ENCODE measurements around the gene PRR19. TPM values are rescaled to one million over a fixed set of nuclear protein-coding genes. Genes with fewer than 3 reads are reported as not detected.

Gene PRR19
- total and polyA plus RNA-seq, 7 donors, result 0.17 to 0.73 (median 0.51) TPM; not detected in 2

GRCh38 chr19:42323852-42324654, 22.1 kb downstream of the PRR19 start:
- no peak for ATAC-seq
- WGBS, 3 donors, result 1 to 3% (median 1%) methylated on average over 49 to 88 of the region's 92 CpGs
- intact Hi-C loops (cut with DNase I), result loop anchor here in 1 of 2 donors (2.0 kb wide), 1 partner anchor 77 kb away; no protein-coding TSS in a partner anchor
- Histone ChIP-seq H3K4me3 (peak overlapping the region; percentile 91), H3K27ac (no peak overlapping the region), H3K36me3 (ENCODE audit: insufficient read depth in 1 of 2, low read depth in 1 of 2) (no peaks in the 10 kb centered on the region), H3K9me3 (no peaks in the 10 kb centered on the region), H3K4me1 (peaks cover 17% of the 10 kb centered on the region), H3K27me3 (ENCODE audit: insufficient read depth in 3 of 3, low read length in 2 of 3) (peaks cover 0 to 22% (median 14%) of the 10 kb centered on the region in 3 donors)
- TF ChIP-seq CTCF (IDR thresholded peaks at IDR 0.05), result no peak
- DNase-seq, result no peak

- Histone ChIP-seq H3K27me3 (ENCODE audit: insufficient read depth in 3 of 3, low read length in 2 of 3) (peaks cover 0 to 22% (median 14%) of the 10 kb centered on the region in 3 donors), H3K27ac (no peak overlapping the region), H3K36me3 (ENCODE audit: insufficient read depth in 1 of 2, low read depth in 1 of 2) (no peaks in the 10 kb centered on the region), H3K4me1 (peaks cover 17% of the 10 kb centered on the region), H3K4me3 (peak overlapping the region; percentile 91), H3K9me3 (no peaks in the 10 kb centered on the region)
- intact Hi-C loops (cut with DNase I), result loop anchor here in 1 of 2 donors (5.0 kb wide), 1 partner anchor 192 kb away; the partner anchor contains the start of gene POU2F2
- 2 to 4% (median 2%) methylated on average over 22 to 37 of the region's 38 CpGs for whole genome bisulfite sequencing, 3 donors
- DNase-seq, result no peak
- peak; percentile 83 for TF ChIP-seq CTCF (IDR thresholded peaks at IDR 0.05)
- ATAC-seq, result no peak
Observed at GRCh38 chr19:42324655-42325307, 22.8 kb downstream of the PRR19 start.

GRCh38 chr19:42325308-42325895, 23.5 kb downstream of the PRR19 start, which contains the start of gene MEGF8:
Gene MEGF8, plus strand, starts transcription at chr19:42325635. Its CDS starts 609 bp downstream, at chr19:42326244.
- 0 to 1% (median 1%) methylated on average over 45 of the region's 45 CpGs for WGBS, 3 donors
- Histone ChIP-seq H3K36me3 (ENCODE audit: insufficient read depth in 1 of 2, low read depth in 1 of 2) (no peaks in the 10 kb centered on the region), H3K27me3 (ENCODE audit: insufficient read depth in 3 of 3, low read length in 2 of 3) (peaks cover 0 to 22% (median 14%) of the 10 kb centered on the region in 3 donors), H3K9me3 (no peaks in the 10 kb centered on the region), H3K4me1 (peaks cover 17% of the 10 kb centered on the region), H3K27ac (peak within 1 kb of the TSS; percentile 77), H3K4me3 (peak within 1 kb of the TSS; percentile 91)
- intact Hi-C loops (cut with DNase I), result loop anchor here in 1 of 2 donors (5.0 kb wide), 1 partner anchor 193 kb away; the partner anchor contains the start of gene POU2F2
- ATAC-seq, result peak; percentile 97
- no peak for TF ChIP-seq CTCF (IDR thresholded peaks at IDR 0.05)
- peak; percentile 97 to 99 for DNase-seq

GRCh38 chr19:42325896-42326771, 24.2 kb downstream of the PRR19 start:
- Histone ChIP-seq H3K4me3 (peak overlapping the region; percentile 91), H3K27ac (peak overlapping the region; percentile 77), H3K4me1 (peaks cover 17% of the 10 kb centered on the region), H3K36me3 (ENCODE audit: insufficient read depth in 1 of 2, low read depth in 1 of 2) (no peaks in the 10 kb centered on the region), H3K9me3 (no peaks in the 10 kb centered on the region), H3K27me3 (ENCODE audit: insufficient read depth in 3 of 3, low read length in 2 of 3) (peaks cover 0 to 22% (median 14%) of the 10 kb centered on the region in 3 donors)
- intact Hi-C loops (cut with DNase I), result loop anchor here in 1 of 2 donors (5.0 kb wide), 1 partner anchor 194 kb away; the partner anchor contains the start of gene POU2F2
- DNase-seq (peak; percentile 41 to 68), ATAC-seq (peak; percentile 21 to 46 (median 29))
- 2 to 4% (median 4%) methylated on average over 37 of the region's 37 CpGs for WGBS, 3 donors
- TF ChIP-seq CTCF (IDR thresholded peaks at IDR 0.05), result peak; percentile 9
